Retina (tissue), 1 donor: ENCODE measurements around the gene PCDH11Y.
"Not testable (repeated sequence)": the region's sequence is repeated elsewhere in the genome, so short reads cannot be mapped to it uniquely, and the experiment has no call there.

Experiments
- DNase-seq: peaks from one replicate; pipeline ENCODE4 v3.0.0-alpha.2; 2016

Gene PCDH11Y, protein sequence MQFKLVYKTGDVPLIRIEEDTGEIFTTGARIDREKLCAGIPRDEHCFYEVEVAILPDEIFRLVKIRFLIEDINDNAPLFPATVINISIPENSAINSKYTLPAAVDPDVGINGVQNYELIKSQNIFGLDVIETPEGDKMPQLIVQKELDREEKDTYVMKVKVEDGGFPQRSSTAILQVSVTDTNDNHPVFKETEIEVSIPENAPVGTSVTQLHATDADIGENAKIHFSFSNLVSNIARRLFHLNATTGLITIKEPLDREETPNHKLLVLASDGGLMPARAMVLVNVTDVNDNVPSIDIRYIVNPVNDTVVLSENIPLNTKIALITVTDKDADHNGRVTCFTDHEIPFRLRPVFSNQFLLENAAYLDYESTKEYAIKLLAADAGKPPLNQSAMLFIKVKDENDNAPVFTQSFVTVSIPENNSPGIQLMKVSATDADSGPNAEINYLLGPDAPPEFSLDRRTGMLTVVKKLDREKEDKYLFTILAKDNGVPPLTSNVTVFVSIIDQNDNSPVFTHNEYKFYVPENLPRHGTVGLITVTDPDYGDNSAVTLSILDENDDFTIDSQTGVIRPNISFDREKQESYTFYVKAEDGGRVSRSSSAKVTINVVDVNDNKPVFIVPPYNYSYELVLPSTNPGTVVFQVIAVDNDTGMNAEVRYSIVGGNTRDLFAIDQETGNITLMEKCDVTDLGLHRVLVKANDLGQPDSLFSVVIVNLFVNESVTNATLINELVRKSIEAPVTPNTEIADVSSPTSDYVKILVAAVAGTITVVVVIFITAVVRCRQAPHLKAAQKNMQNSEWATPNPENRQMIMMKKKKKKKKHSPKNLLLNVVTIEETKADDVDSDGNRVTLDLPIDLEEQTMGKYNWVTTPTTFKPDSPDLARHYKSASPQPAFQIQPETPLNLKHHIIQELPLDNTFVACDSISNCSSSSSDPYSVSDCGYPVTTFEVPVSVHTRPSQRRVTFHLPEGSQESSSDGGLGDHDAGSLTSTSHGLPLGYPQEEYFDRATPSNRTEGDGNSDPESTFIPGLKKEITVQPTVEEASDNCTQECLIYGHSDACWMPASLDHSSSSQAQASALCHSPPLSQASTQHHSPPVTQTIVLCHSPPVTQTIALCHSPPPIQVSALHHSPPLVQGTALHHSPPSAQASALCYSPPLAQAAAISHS (N-terminal part only)

DNA sequence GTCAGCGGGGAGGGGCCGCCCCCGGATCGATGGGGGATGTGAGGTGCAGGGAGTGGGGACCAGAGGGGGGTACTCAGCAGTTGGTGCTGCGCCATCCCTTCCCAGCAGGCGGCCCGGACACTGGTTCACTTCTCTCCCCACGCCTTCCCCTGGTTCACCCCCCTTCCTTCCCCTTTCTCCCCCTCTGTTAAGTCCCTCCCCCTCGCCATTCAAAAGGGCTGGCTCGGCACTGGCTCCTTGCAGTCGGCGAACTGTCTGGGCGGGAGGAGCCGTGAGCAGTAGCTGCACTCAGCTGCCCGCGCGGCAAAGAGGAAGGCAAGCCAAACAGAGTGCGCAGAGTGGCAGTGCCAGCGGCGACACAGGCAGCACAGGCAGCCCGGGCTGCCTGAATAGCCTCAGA, at the start of gene PCDH11Y:
PCDH11Y (plus strand) TSS at position 240 of the 400 bp plus-strand sequence. CDS start 56,804 bp downstream, outside the sequence.
- not testable (repeated sequence) for DNase-seq

DNA sequence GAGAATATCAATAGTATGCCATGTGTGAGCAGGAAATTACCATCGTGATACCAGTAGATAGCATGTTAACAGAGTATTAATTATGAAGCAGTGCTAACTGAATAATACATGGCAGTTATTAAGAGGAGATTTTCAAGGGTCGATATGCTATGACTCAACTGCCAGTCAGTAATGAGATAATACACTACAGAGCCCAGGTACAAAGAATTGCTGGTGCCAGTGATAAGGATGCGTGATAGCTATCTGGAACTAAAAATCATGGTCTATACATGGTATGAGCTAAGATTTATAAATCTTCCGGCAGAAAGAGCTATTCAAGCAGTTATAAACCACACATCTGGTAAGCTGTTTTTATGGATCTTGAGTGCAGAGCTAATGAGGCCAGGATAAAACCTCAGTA, 32.2 kb upstream of the PCDH11Y start:
- not testable (repeated sequence) for DNase-seq

DNA sequence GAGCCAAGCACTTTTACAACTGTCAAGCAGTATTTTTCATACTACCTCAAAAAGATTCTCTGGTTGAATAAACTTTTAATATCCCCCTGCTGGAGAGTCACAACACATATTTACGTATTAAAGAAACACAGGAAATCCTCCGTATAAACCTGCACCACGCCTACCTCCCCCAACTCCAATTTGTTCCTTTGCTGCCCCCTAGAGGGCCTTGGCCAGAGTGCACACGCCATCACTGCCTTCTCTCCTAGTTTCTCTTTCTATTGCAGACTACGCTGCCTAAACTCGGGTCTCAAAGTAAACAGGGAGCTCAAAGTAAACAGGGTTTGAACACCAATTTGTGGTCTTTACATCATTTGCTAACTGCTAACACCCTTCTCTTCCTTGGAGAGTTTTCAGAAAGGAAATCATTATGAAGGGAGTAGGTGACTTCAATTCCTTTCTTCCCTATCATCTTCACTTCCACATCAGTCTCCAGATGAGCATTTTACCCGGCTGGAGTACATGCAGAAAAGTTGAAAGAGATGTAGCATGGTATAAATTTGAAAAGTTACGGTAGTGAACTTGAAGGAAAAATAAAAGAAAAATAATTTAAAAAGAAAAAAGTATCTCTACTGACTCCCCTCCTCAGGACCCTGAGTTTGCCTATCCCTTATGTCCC, 8.2 kb upstream of the PCDH11Y start:
- DNase-seq, result not testable (repeated sequence)

DNA sequence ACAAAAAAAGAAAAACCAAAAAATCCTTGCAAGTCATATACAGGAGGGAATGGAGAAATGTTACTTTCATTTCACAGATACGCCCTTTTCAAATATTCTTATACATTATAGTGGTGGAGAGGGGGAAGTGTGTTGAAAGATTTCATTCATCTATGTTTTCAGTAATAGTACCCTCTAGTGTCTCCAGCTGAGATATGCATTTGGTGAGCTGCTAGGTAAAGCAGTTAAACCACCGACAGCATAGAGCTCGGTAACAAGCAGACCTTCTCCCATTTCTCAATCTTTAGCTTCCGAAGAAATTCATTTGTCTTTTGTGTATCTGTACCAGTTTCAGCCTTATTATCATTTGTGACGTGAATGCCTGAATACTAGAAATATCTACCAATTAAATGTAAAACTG, 5.2 kb upstream of the PCDH11Y start:
- not testable (repeated sequence) for DNase-seq

DNA sequence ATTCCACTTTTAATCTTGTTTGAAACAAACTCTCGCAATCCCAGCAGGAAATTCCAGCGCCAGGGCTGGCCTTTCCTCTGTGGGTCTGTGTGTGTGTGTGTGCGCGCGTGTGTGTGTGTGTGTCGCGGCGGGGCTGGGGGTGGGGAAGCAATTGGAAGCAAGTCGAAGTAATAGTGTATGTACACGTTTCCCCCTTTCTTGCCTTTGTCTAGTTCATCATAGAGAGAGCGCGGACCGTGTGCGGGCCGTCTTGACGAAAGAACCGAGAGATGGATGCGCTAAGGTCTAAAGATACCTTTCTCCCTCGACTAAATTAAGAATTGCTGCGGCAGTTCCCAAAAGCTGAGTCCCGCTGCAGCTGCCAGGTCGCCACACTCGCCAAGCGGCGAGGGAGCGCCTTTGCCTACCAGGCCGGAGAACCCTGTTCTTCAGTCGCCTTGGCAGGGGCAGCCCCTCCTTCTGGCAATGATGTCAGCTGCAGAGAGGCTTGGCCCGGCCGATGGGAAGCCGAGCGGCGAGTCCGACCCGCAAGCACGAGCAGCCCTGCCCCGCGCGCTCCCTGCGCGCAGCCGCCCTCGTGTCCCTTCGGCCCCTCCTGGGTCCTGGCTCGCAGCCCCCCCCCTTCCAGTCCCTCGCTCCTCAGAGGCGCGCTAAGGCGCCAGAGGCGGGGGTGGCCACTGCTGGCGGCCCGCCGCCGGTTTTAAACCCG, 2.5 kb downstream of the PCDH11Y start:
- not testable (repeated sequence) for DNase-seq

DNA sequence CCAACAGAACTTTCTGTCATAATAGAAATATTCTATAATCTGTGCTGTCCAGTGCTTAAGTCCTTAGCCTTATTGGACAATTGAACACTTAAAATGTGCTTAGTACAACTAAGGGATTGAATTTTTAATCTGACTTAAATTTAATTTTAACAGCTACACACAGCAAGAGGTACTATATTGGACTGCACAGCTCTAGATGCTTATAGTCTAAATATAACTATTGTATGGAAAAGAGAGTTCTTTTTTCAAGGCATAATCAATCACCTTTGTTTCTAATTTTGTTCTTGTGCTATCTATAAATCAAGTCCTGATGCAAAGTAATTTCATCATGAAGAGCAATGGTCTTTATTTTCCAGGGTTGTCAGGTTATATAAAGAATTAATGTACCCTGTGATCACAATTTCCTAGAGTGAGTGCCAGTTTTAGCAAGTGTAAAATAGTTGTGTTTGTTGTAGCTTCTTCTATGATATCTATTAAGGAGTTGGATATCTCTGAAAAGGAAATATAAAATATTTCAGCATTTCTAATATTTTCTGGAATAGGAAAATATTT, 39.0 kb downstream of the PCDH11Y start:
- not testable (repeated sequence) for DNase-seq

DNA sequence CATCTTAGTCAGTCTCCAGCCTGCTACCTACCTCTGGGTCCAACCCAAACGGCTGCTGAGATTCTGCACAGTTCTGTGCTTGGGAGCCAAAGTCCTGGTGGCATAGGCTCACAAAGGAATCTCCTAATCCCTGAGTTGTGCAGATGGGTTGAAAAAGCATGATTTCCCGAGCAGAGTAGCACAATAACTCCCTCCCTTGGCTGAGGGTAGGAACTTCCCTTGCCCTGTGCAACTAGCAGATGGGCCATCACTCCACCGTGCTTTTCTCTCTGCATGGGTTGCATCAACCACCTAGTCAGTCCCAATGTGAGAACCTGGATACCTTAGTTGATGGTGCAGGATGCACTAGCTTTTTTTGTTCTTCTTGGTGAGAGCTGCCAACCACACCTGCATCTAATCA, 82.9 kb downstream of the PCDH11Y start:
- DNase-seq, result not testable (repeated sequence)

DNA sequence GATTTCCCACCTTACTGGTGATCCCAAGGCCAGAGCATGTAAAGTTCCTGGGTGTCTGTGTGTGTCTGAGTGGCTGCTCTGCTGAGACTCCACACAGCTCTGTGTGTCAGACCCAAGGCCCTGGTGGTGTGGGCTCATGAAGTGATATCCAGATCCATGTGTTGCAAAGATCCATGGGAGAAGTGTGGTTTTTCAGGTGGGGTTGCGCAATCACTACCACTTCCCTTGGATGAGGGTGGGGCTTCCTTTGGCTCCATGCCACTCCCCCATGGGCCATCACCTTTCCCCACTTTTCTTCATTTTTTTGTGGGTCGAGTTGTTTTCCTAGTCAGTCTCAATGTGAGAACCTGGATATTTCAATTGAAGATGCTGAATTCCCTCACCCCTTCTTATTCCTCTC, 182.9 kb downstream of the PCDH11Y start:
- DNase-seq, result not testable (repeated sequence)

DNA sequence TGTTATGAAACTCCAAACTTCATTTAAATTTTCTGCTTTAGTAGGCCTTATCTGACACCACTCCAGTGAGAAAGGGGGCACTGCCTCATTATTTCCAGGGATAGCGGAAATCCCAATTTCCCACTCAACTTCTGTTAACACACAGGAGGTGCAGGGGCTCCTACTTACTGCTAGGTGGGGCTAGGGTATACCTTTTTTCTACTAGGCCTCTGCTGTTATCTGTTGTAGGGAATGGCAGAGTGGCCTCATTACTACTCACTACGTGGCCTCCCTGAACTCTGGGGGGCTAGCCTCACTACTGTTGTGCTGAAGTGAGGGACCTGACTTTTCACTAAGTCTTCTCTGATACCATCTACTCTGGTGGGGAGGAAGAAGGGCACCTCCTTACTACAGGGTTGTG, 215.0 kb downstream of the PCDH11Y start:
- not testable (repeated sequence) for DNase-seq

DNA sequence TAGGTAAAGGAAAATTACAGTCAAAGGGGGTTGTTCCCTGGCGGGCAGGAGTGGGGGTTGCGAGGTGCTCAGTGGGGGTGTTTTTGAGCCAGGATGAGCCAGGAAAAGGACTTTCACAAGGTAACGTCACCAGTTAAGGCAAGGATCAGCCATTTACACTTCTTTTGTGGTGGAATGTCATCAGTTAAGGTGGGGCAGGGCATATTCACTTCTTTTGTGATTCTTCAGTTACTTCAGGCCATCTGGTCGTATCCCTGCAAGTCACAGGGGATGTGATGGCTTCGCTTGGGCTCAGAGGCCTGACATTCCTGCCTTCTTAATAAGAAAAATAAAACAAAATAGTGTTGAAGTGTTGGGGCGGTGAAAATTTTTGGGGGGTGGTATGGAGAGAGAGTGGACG, 324.8 kb downstream of the PCDH11Y start:
- DNase-seq, result not testable (repeated sequence)

DNA sequence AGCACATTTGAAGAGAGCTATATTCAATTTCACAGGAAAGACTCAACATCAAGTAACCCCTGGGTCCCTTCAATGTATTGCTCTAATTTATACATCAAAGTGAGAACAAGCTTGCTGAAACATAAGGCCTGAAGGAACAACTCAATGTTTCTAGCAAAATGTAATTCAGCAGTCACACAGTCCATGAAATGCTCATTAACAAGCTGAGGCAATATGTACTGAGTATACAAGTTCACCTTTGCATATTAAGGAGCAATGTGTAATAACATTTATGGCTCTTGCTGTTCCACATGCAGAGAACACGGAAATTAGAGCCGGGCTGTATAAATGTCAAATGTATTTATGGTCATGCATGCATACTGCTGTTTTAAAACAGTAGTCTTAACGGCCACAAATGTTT, 342.1 kb downstream of the PCDH11Y start:
- not testable (repeated sequence) for DNase-seq

DNA sequence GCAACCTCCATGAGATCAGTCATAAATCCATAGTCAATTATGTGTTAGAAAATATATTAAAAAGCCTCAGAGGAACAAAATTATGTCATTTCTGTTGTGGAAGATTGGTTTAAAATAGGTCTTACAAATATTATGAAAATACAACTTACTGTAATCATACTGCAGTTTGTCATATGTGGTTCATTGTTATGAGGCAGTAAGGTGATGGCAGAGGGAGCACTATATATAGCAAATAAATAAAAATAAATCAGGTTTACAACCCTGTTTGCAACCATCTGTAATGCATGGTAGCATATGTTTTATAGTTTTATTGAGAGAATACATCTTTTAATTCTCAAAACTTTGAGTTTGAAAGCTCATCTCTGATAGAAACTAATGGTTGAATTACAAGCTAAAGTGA, 543.6 kb downstream of the PCDH11Y start:
- DNase-seq, result not testable (repeated sequence)

DNA sequence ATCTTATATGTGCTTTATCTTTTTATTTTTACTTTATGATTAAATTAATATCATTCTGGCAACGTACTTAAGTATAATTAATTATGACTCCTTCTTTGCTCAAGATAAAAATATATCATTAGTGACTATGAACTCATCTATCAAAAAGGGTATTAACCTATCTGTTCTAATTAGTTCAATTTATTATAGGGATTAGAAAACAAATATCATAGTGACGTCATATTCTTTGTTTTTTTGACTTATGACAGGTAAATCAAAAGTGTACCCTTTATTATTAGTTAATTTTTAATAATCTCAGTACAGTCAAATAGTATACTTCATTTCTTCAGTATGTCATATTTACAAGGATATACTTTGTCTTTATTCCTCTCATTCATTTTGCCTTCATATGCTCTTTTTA, 638.5 kb downstream of the PCDH11Y start:
- DNase-seq, result not testable (repeated sequence)

DNA sequence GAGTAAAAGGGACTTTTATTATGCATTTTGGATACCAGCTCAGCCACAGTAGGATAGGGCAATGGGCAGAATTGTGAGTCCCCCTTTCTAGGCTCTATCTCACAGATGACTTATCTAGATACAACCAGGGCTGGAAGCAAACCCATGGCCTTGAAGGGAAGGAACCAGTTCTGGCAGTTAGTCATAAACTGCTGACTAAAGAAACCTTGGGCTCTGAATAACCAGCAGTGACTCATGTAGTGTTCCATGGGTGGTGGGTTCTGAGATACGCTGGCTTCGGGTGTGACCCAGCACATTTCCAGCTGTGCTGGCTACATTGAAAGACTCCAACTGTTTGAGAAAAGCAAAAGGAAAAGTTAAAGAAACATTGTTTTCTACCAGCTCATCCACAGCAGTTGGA, 679.2 kb downstream of the PCDH11Y start:
- not testable (repeated sequence) for DNase-seq

DNA sequence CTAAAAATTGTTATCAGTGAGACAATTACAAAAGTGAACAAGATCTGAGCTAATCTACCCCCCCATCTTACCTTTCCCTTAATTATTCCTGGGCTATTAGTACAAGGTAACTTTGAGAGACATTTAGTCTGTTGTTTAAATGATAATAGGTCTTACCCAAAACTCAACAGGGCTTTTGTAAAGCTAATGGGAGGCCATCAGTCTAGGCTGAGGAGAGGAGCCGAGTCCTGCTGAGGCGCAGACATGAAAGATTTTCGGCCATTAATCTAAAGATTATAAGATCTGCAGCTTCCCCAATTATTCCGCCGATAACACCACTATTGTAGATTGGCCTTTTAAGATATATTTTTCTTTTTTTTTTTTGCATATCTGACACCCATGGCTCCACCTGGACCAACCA, 708.6 kb downstream of the PCDH11Y start:
- DNase-seq, result not testable (repeated sequence)

DNA sequence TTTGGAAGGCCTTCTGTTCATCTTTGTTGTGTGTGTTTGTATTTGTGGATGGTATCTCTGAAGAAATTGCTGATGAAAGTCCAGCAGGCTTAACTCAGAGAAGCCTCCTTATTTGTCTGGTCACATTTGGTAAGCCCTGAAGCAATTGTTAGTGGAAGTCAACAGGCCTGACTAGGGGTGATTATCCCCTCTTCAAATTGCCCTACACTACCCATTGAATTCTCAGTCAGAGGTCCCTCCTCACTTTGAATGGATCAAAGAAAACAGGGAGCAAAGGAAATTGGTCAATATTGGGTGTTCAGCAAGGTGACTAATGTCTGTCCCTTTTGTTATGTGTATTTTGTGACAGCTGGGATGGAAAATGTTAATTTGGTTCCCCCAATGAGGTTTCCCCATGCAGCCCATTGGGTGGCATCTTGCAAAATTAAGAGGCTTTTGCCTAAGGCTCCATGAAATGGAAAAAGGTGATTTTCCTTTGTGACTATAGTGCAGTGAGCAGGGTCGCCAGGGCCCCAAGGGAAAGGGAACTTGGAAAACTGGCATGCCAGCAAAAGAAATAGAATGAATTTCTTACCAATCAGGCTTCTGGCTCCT, 709.8 kb downstream of the PCDH11Y start:
- not testable (repeated sequence) for DNase-seq

DNA sequence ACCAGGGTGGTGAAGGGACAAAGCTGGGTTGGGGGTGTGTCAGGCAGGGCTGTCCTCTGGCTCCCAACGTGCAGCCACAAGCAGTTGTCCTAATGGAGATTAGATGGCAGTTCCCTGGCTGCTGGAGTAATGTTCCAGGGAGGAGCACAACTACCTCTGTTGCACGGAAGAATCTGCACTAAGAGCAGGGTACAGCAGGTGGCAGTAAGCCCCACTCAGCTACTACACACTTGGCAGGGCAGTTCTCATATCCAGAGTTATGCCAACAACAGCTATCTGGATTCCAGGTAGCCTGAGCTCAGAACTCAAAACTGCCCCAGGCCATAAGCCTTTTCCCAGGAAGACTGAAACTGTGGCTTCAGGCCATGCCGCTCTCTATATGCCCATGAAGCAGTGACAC, 761.3 kb downstream of the PCDH11Y start:
- not testable (repeated sequence) for DNase-seq

DNA sequence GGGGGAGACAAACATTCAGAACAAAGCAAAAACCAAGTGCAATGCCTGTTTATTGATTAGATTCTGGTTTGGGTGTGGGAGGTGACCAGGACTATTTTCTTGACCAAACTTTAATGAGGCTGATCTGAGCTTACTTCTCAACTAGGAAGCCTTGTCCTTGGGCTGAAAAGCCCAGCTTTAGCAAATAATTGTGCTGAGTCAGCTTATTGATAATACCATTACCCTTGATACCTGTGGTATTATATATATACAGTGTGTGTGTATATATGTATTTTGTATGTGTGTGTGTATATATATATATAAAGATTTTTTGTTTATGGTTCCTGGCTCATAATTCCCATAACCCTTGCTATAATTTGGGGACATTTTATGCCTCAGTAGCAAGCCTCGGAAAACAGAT, 776.4 kb downstream of the PCDH11Y start:
- DNase-seq, result not testable (repeated sequence)
